Heart left ventricle (tissue), 13 donors: ENCODE data around the gene FOXP1.

Experiments
- POLR2A ChIP-seq, 2 donors: fragments of 450-650 bp; IDR thresholded peaks; one replicate each; pipeline ENCODE4 v1.6.1; 2017; ENCODE audit warnings: antibody characterized with exemption in 2 of 2, mild to moderate bottlenecking in 2 of 2, moderate library complexity in 2 of 2
- TF ChIP-seq, protein P1 (sequence below), 12 donors: fragments of 200-600 bp; sonication (generic) in 4 of 12; IDR thresholded peaks; one replicate each; pipeline versions ENCODE4 v1.5.0 to v1.8.0; 2018 to 2022; ENCODE audit warnings: antibody characterized with exemption in 12 of 12, mild to moderate bottlenecking in 5 of 12
- donor health status: ischemic (EF 13 %, LVEDD 7.1; RV severe dilation, severe dysfunction).
- donor health status: DM: no; HTN: yes; CAD: no.
- donor health status: DM: no; HTN: no; CAD: no.
- donor health status: ischemic (EF 25% LVEDD 6.9; RV normal size, moderate dysfunction).
- donor health status: ischemic (EF 25% LVEDD 5.7; RV mildly dilated, moderate dysfunction).
- donor health status: ischemic (EF 35%, LVEDD 5.7; RV mildly dilated, moderate dysfunction).
- donor health status: nonischemic (EF 11% LVEDD 7.7; RV severe dilation, severe dysfunction).
- donor health status: DM: yes; HTN: yes; CAD: no.
- donor health status: PGD.
- donor health status: ischemic (EF 29% LVEDD 5.4; RV normal size, mild dysfunction).
- donor health status: nonischemic (EF 23%, LVEDD 6.1; RV moderate dilation, normal function).

DNA sequence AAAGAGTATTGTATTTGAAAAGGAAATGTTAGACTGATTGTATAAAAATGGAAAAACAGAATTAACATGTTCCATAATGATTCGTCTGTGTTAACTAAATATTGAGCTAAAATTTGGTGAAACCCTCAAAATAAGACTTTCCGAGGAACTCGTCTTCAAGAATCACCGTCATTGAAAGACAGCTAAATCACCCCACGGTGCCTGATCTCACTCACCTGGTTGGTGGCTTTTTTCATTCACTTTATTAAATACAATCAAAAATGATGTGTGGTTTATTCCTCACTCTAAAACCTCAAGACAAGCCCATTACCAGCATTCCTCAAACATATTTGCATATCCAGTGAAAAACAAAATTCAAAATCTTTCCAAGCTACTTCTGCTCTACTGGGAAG is 153.9 kb downstream of the FOXP1 start:
- TF ChIP-seq POLR2A (IDR thresholded peaks at IDR 0.05): no peak
- TF ChIP-seq, protein P1, sequence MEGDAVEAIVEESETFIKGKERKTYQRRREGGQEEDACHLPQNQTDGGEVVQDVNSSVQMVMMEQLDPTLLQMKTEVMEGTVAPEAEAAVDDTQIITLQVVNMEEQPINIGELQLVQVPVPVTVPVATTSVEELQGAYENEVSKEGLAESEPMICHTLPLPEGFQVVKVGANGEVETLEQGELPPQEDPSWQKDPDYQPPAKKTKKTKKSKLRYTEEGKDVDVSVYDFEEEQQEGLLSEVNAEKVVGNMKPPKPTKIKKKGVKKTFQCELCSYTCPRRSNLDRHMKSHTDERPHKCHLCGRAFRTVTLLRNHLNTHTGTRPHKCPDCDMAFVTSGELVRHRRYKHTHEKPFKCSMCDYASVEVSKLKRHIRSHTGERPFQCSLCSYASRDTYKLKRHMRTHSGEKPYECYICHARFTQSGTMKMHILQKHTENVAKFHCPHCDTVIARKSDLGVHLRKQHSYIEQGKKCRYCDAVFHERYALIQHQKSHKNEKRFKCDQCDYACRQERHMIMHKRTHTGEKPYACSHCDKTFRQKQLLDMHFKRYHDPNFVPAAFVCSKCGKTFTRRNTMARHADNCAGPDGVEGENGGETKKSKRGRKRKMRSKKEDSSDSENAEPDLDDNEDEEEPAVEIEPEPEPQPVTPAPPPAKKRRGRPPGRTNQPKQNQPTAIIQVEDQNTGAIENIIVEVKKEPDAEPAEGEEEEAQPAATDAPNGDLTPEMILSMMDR (IDR thresholded peaks at IDR 0.05): no peak
